Effector CD8-positive, alpha-beta T cell (primary cell): ENCODE data around the gene SLC1A7.

Experiments
- DNase-seq: peaks from one replicate; lab custom pipeline; 2025; lab: John Stamatoyannopoulos, UW

SLC1A7 gene

GRCh38 chr1:53061123-53061858, 81.1 kb downstream of the SLC1A7 start:
- DNase-seq: no peak

GRCh38 chr1:53060579-53060978, 81.9 kb downstream of the SLC1A7 start:
- DNase-seq: no peak

- no peak for DNase-seq
Observed at GRCh38 chr1:53057127-53057526, 85.3 kb downstream of the SLC1A7 start.

- no peak for DNase-seq
Observed at GRCh38 chr1:53051676-53052075, 90.8 kb downstream of the SLC1A7 start.

GRCh38 chr1:53050310-53050709, 92.1 kb downstream of the SLC1A7 start:
- no peak for DNase-seq

GRCh38 chr1:53049574-53049967, 92.9 kb downstream of the SLC1A7 start:
- no peak for DNase-seq

GRCh38 chr1:53048960-53049573, 93.4 kb downstream of the SLC1A7 start:
- DNase-seq: no peak

- DNase-seq: no peak
Observed at GRCh38 chr1:53047737-53048736, 94.4 kb downstream of the SLC1A7 start.

- DNase-seq: no peak
Observed at GRCh38 chr1:53046930-53047329, 95.5 kb downstream of the SLC1A7 start.

- DNase-seq: no peak
Observed at GRCh38 chr1:53044926-53045325, 97.5 kb downstream of the SLC1A7 start.

GRCh38 chr1:53043271-53043670, 99.2 kb downstream of the SLC1A7 start:
- no peak for DNase-seq

GRCh38 chr1:53038566-53038965, 103.9 kb downstream of the SLC1A7 start:
- no peak for DNase-seq
